Subcutaneous adipose tissue (tissue), 4 donors: ENCODE measurements around the gene ADAMTS20. TPM values are rescaled to one million over a fixed set of nuclear protein-coding genes. Genes with fewer than 3 reads are reported as not detected.

Experiments
- total RNA-seq, 4 donors: library from RNA; depleted of rRNA; stranded (reverse); fragments of >200 nt; gene quantifications; one replicate each; pipeline ENCODE4 v1.1.0, GENCODE V29; 2016
- TF ChIP-seq, protein P1 (sequence below): fragments of 450-650 bp; IDR thresholded peaks from one replicate; pipeline ENCODE4 v1.5.1; 2016; ENCODE audit warnings: low read depth, mild to moderate bottlenecking, control low read depth, antibody characterized with exemption, moderate library complexity

ADAMTS20 gene
- total RNA-seq, 4 donors from 2014 or later: not detected

DNA sequence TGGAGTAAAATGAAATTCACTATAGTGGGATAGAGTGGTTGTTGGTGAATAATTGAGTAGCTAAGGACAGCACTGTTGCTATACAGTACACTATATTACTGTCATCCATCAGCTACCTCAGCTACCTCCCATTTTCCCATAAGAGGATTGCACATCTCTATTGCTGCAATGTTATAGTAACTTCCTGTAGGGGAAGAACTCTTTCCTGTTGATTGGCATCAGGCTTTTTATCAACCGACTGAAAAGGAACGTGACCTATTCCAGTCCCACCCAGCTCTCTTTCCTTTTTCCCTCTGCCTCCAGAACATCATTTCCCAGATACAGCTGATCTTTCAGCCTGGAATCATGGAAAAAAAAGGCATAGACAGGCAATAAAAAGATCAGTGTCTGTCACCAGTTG is 117.4 kb downstream of the ADAMTS20 start:
- TF ChIP-seq, protein P1, sequence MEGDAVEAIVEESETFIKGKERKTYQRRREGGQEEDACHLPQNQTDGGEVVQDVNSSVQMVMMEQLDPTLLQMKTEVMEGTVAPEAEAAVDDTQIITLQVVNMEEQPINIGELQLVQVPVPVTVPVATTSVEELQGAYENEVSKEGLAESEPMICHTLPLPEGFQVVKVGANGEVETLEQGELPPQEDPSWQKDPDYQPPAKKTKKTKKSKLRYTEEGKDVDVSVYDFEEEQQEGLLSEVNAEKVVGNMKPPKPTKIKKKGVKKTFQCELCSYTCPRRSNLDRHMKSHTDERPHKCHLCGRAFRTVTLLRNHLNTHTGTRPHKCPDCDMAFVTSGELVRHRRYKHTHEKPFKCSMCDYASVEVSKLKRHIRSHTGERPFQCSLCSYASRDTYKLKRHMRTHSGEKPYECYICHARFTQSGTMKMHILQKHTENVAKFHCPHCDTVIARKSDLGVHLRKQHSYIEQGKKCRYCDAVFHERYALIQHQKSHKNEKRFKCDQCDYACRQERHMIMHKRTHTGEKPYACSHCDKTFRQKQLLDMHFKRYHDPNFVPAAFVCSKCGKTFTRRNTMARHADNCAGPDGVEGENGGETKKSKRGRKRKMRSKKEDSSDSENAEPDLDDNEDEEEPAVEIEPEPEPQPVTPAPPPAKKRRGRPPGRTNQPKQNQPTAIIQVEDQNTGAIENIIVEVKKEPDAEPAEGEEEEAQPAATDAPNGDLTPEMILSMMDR: no peak

DNA sequence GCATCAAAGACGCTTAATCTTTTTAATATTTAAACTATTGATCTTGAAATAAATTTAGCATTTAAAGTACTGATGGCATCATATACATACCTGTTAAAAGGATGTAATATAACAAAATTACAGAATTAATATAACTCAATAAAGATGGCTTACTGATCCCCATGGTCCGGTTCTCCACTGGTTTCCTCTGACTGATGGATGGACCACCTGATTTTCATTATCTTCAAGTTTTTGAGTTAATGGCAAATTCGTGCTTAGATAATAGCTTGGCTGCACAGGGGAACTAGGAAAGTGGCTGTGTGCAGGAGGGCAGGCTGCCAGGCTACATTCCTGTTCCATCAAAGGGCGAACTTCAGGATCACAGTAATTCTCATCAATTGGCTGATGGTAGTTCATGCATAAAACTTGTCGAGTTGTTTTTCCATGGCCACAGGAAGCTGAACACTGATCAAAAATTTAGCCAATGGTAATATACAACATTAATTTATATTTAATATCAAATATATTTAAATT is 123.9 kb downstream of the ADAMTS20 start:
- TF ChIP-seq, protein P1: no peak

DNA sequence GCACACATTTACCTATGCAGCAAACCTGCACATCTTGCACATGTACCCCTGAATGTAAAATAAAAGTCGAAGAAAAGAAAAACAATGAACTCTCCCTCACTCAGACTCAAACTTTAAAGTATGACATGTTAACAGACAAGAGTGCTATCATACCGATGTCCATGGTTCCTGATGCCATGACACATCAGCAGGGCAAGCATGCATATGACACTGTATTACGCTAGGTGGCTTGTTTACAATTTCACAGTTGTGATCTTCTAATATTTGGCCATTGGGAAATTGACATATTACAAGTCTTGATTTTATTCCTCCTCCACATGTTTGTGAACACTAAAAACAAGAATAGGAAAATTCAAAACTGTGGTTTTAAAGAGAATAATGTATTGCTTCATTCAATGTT is 126.6 kb downstream of the ADAMTS20 start:
- TF ChIP-seq, protein P1: no peak

DNA sequence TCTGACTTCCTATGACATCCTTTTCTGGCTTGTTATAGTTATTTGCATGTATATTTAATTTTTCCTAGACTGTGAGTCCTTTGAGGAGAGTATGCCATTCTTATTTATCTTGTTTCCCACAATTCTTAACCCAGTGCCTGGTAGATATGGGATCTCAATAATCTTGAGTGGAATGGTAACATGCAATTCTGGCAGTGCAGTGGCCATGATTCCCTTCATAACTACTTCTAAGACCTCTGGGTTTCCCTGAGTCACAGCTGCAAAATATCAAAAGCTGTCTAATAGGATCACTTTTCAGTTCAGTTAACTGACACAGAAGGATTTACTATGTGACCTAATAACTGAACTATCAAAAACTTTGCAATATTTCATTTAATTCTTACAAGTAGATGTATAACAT is 135.0 kb downstream of the ADAMTS20 start:
- TF ChIP-seq, protein P1: no peak

DNA sequence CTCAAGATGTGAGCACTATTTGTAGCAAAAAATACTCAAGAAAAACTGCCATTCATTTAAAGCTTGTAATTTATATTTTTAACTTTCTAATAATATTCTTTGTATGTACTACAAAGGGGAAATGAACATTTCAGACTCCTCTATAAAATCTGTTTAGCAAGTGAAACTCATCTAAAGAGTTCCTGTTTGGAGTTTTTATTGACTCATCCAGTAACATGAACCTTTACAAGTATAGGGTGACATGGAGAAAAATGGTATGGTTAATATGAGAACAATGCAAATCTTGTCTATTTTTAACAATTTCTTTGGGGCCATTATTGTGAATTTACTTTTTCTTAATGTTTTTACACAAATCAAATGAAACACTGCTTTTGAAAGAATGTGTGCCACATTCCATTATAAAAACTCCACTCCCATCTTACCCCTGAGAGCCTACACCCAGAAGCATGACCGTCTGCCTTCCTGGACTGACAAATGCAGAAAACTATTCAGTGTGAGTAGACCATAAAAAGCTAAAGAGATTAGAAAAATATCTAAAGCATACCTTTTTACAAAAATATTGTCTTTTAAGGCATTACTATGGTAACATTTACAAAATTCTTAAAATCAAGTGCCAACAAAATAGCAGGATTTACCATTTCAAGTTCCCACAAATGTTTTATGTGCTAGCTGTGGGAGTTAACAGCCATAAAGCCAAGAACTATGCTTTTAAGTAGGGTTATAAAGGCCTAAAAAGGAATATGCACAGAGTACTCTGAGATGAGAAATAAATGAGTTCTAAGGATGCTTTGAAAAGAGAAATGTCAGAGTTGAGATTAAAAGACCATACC is 144.0 kb downstream of the ADAMTS20 start:
- TF ChIP-seq, protein P1: no peak

DNA sequence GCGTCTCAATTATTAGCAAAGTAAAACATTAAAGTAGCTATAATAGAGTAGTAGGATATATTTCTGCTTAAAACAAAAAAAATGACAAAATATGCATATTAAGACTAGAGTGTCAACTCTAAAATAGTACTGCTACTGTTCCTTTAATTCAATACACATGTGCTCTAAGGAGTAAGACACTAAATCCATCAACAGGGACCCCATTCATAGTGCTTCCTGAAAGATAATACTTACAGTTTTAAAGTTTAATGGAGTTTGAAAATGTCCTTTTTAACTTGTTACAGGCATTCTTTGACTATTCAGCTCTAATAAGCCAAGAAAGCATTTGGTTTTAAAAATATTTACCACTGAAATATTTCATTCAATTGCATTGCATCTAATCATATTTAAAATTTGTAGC is 145.2 kb downstream of the ADAMTS20 start:
- TF ChIP-seq, protein P1: no peak

DNA sequence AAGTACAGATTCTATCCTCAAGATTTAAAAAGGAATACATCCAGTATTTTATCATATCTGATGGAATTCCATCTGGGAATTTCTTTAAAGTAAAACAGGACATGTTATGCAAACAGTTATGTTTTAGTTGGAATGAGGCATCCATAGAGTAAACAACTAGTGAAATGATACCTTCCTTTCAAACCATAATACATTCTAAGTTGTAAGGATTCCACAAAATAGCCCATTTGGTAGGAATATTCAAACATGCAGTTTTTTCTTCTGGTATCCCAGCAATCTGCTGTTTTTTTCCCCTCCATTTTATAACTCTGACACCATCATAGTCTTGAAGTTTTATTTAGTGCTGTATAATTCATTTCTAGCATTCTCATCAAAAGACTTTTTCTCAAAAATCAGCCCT is 149.6 kb downstream of the ADAMTS20 start:
- TF ChIP-seq, protein P1: no peak
